Measurements from ENCODE around the gene FUBP3. TPM values are rescaled to one million over a fixed set of nuclear protein-coding genes. Genes with fewer than 3 reads are reported as not detected.
A peak's percentile ranks its signal among the peaks of the same experiment; 100 is the strongest.

The FUBP3 gene
- total RNA-seq, 1 experiment from 2014 or later = 78.6 TPM

DNA sequence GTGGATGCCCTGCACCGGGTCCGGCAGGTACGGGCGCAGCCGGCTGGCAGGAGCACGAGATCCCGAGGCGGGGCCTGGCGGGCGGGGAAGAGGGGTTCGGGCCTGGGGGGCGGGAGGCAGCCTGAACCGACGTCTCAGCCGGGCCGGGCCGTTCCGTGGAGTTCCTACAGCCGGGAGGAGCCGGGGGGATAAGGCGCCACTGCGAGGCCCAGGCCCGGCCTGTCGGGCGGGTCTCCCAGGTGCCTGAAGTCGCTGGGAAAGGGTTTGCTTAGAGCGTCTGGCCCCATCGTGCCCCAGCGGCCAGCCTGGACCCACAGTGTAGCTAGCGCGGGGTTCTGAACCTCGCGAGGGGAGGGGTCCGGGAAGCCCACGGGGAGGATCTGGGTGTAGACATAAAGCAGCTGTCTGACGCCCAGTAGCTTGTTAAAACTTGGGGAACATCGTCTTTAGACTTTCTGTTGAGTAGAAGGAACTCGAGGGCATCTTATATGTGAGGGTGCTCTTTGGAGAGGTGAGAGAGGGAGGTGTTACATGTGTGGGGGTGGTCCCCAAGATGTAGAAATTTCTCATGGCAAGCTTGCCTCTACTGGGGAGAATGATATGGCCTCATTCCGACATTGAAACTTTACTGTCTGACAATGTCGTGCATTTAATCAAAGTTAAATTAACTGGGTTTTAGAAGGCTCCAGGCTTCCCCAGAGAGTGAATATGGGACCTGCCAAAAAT, 524 bp downstream of the FUBP3 start:
- no peak overlapping the region for H3K56ac ChIP-seq (ENCODE audit: insufficient read length, low read depth, low read length)

More for the DNA sequence above, 524 bp downstream of the FUBP3 start:
- no peaks in the 10 kb centered on the region for H4K20me1 ChIP-seq (ENCODE audit: control insufficient read depth, insufficient read depth, insufficient read length)
- no peak overlapping the region for H4K91ac ChIP-seq (ENCODE audit: insufficient read length, low read depth, low read length)
- H3K4me1 Mint-ChIP-seq = peaks cover 12 to 18% of the 10 kb centered on the region in 2 experiments
- H2AK5ac ChIP-seq (ENCODE audit: insufficient read length, low read length) = no peak overlapping the region
- H3K36me3 Mint-ChIP-seq (ENCODE audit: insufficient read depth in 1 of 3, low read depth in 3 of 3) = peaks cover 0 to 17% (median 16%) of the 10 kb centered on the region in 3 experiments; a peak in 6 of 7 replicates
- no peak overlapping the region for H4K5ac ChIP-seq (ENCODE audit: insufficient read length, low read depth, low read length)
- TF ChIP-seq, protein P1, sequence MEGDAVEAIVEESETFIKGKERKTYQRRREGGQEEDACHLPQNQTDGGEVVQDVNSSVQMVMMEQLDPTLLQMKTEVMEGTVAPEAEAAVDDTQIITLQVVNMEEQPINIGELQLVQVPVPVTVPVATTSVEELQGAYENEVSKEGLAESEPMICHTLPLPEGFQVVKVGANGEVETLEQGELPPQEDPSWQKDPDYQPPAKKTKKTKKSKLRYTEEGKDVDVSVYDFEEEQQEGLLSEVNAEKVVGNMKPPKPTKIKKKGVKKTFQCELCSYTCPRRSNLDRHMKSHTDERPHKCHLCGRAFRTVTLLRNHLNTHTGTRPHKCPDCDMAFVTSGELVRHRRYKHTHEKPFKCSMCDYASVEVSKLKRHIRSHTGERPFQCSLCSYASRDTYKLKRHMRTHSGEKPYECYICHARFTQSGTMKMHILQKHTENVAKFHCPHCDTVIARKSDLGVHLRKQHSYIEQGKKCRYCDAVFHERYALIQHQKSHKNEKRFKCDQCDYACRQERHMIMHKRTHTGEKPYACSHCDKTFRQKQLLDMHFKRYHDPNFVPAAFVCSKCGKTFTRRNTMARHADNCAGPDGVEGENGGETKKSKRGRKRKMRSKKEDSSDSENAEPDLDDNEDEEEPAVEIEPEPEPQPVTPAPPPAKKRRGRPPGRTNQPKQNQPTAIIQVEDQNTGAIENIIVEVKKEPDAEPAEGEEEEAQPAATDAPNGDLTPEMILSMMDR (conservative IDR thresholded peaks at IDR 0.05) = no peak
- no peaks in the 10 kb centered on the region for H3K27me3 ChIP-seq (ENCODE audit: insufficient read depth, low read length)
- H2BK12ac ChIP-seq (ENCODE audit: insufficient read length, low read depth, low read length) = no peak overlapping the region
- H3K27ac Mint-ChIP-seq = peak overlapping the region in 2 of 3 experiments; percentile 66 to 94; a peak in 5 of 7 replicates
- H3K79me1 ChIP-seq (ENCODE audit: insufficient read depth, low read depth, low read length, poor library complexity, severe bottlenecking) = peaks cover 8% of the 10 kb centered on the region
- no peak overlapping the region for H3K23ac ChIP-seq (ENCODE audit: insufficient read length, low read depth, low read length)
- no peak overlapping the region for H3K4ac ChIP-seq (ENCODE audit: low read depth, low read length)
- peak overlapping the region; percentile 85 for H3K9ac ChIP-seq (ENCODE audit: extremely low read depth, insufficient read length, low read length)
- no peak overlapping the region for H4K8ac ChIP-seq (replicated peaks; ENCODE audit: insufficient read length, low read depth, low read length)
- H2BK20ac ChIP-seq (ENCODE audit: low read depth, low read length, poor library complexity, severe bottlenecking) = no peak overlapping the region
- peaks cover 12% of the 10 kb centered on the region for H3K23me2 ChIP-seq (ENCODE audit: insufficient read length, low read depth, low read length, poor library complexity, severe bottlenecking)
- no peak overlapping the region for H3K27ac ChIP-seq (ENCODE audit: insufficient read length, low read depth, low read length)
- peaks cover 14% of the 10 kb centered on the region; the same call in 1 of the 2 replicates for H3K79me2 ChIP-seq (ENCODE audit: insufficient read depth, low read length)
- peak overlapping the region; percentile 69 for H3K18ac ChIP-seq (ENCODE audit: insufficient read length, low read depth, low read length)
- WGBS (ENCODE audit: extremely low coverage, insufficient read length, low lambda C conversion rate) = no CpG with 5 or more reads among the region's 40 CpGs
- H3K4me3 Mint-ChIP-seq = peak overlapping the region; percentile 92
- H3T11ph ChIP-seq (ENCODE audit: low read length) = no peak overlapping the region
- peaks cover 11% of the 10 kb centered on the region for H3K27me3 Mint-ChIP-seq (ENCODE audit: low read depth)
- no peak overlapping the region for H2AFZ ChIP-seq (ENCODE audit: low read length)
- no peak overlapping the region for H2BK5ac ChIP-seq (ENCODE audit: insufficient read length, low read length)
- no peak overlapping the region for H2BK15ac ChIP-seq (ENCODE audit: low read depth, low read length)
- H2BK120ac ChIP-seq (ENCODE audit: low read depth, low read length, poor library complexity, severe bottlenecking) = no peak overlapping the region
- H3K4me2 ChIP-seq (ENCODE audit: insufficient read depth, insufficient read length, low read length) = peak overlapping the region; percentile 90
- peak overlapping the region; percentile 89 for H3K14ac ChIP-seq (ENCODE audit: insufficient read depth, low read length)
- no peaks in the 10 kb centered on the region for H3K9me3 Mint-ChIP-seq
- H3K9me3 ChIP-seq (ENCODE audit: control insufficient read depth, low read depth, low read length) = no peaks in the 10 kb centered on the region
- H3K4me1 ChIP-seq (ENCODE audit: insufficient read depth, low read length) = no peaks in the 10 kb centered on the region
- no peak for DNase-seq

Measured in H9 (cell line).